Measurements from ENCODE around the gene CELSR1.
"Not testable (repeated sequence)": the region's sequence is repeated elsewhere in the genome, so short reads cannot be mapped to it uniquely, and the experiment has no call there.

The CELSR1 gene

DNA sequence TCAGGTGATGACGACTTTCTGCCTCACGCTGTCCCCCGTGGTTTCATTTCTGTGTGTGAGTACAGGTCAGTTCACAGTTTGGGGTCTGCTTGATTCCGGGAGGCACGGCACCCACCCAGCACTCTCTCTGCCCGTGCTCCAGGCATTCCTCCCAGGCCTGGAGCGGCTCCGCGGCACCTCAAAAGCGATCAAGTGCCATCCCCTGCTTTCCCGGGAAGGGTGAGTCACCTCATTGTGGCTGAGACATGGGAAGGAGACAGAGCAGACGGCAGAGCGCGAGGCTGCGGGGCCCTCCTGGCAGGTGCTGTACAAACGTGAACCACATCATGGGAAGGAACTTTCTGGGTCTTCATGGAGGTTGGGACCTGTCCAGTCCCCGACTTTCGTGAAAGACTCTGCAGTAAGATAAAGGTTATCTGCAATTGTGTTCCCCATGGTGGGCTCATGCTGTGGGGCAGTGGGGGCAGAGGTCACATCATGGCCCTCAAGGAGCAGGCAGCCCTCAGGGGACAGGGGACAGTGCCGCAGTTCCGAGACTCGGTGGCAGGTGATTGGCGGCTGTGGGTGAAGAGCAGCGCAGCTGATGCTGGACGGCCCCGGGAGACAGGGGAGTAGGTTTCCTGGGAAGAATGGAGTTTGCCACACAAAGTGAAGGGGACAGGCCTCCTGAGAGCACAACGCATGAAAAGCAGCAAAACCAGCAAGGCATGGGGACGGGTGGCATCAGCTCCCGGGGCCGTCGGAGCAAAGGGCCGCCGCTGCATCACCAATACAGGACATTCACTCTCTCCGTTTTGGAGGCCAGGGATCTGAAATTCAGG lies 65.3 kb downstream of the CELSR1 start:
- no peak overlapping the region for H3K27ac ChIP-seq
- TF ChIP-seq, protein P1, sequence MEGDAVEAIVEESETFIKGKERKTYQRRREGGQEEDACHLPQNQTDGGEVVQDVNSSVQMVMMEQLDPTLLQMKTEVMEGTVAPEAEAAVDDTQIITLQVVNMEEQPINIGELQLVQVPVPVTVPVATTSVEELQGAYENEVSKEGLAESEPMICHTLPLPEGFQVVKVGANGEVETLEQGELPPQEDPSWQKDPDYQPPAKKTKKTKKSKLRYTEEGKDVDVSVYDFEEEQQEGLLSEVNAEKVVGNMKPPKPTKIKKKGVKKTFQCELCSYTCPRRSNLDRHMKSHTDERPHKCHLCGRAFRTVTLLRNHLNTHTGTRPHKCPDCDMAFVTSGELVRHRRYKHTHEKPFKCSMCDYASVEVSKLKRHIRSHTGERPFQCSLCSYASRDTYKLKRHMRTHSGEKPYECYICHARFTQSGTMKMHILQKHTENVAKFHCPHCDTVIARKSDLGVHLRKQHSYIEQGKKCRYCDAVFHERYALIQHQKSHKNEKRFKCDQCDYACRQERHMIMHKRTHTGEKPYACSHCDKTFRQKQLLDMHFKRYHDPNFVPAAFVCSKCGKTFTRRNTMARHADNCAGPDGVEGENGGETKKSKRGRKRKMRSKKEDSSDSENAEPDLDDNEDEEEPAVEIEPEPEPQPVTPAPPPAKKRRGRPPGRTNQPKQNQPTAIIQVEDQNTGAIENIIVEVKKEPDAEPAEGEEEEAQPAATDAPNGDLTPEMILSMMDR (IDR thresholded peaks at IDR 0.05): no peak
- no peak for TF ChIP-seq ZFX (IDR thresholded peaks at IDR 0.05; ENCODE audit: borderline replicate concordance)

DNA sequence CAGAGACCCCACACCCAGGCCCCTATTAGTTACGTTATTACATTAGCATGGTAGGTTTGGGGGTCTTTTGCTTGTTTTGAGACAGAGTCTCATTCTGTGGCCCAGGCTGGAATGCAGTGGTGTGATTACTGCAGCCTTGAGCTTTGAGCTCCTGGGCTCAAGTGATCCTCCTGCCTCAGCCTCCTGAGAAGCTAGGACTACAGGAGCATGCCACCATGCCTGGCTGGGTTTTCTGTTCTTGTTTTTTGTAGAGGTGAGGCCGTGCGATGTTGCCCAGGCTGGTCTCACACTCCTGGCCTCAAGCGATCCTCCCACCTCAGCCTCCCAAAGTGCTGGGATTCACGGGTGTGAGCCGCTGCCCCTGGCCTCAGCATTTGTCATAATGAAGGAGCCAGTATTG lies 66.1 kb downstream of the CELSR1 start:
- not testable (repeated sequence) for H3K27ac ChIP-seq

DNA sequence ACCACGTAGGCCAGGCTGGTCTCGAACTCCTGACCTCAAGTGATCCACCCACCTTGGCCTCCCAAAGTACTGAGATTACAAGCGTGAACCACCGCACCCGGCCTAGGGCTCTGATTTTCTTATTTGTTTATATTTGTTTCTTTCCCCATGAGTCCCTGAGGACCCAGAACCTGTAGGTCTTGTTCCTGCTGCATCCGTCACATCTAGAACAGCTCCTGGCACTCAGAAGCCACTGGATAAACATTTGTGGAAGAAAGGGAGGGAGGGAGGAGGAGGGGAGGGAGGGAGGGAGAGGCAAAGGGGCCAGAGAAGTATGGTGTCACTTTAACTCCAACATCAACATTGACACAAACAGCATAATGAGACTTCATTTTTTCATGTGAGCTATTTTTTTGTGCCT lies 67.7 kb downstream of the CELSR1 start:
- TF ChIP-seq, protein P1 (IDR thresholded peaks at IDR 0.05): no peak
- TF ChIP-seq ZFX (IDR thresholded peaks at IDR 0.05; ENCODE audit: borderline replicate concordance): no peak
- no peak overlapping the region for H3K27ac ChIP-seq

DNA sequence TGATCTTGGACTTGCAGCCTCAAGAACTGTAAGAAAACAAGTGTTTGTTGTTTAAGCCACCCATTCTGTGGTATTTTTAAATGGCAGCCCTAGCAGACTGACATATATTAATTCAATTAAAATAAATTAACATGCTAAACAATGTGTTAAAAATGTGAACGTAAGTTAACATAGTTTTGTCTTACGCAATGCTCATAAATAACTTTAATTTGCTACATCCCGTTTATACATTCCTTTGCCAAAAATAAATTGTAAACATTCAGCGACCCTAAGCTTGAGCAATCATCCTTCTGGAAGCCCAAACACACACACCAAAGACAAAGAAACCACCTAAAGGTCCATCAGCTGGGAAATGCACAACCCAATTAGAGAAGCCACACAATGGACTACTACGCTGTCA lies 70.4 kb downstream of the CELSR1 start:
- TF ChIP-seq, protein P1 (IDR thresholded peaks at IDR 0.05): no peak
- no peak for TF ChIP-seq ZFX (IDR thresholded peaks at IDR 0.05; ENCODE audit: borderline replicate concordance)
- no peak overlapping the region for H3K27ac ChIP-seq

DNA sequence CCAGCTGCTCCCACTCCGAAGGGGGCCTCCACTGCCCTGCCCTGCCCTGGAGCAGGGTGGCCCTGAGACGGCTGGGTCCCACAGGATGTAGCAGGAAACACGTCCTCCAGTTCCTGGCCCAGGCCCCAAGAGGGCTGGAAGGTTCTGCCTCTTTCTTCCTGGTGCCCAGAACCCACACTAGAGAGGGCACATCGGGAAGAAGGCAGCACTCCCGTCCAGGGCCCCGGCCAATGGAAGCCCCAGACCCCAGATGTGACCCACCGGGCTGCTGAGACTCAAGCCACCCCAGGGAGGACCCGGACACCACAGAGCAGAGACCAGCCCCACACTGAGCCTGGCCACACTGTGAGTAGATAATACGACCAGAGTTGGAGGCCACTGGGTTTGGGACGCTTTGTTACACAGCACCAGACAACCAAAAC lies 71.2 kb downstream of the CELSR1 start:
- H3K27ac ChIP-seq: no peak overlapping the region
- no peak for TF ChIP-seq ZFX (IDR thresholded peaks at IDR 0.05; ENCODE audit: borderline replicate concordance)
- TF ChIP-seq, protein P1 (IDR thresholded peaks at IDR 0.05): no peak

DNA sequence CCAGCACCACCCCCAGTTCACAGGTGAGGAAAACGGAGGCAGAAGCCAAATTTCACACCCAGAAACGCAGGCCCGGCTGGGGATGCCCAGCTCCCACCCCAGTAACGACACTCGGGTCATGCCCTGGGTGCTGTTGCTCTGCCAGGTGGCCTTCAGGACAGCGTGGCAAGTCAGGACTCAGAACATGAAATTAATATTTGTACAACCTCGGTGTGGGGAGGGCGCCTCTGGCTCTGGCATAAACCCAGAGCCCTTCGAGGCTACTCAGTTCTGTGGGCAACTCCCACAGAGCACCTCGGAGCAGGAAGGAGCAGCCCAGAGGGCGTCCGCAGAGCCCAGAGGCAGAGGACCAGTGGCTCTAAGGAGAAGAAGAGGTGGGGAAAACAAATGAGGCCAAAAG lies 71.6 kb downstream of the CELSR1 start:
- H3K27ac ChIP-seq: no peak overlapping the region
- no peak for TF ChIP-seq ZFX (IDR thresholded peaks at IDR 0.05; ENCODE audit: borderline replicate concordance)
- TF ChIP-seq, protein P1 (IDR thresholded peaks at IDR 0.05): no peak

DNA sequence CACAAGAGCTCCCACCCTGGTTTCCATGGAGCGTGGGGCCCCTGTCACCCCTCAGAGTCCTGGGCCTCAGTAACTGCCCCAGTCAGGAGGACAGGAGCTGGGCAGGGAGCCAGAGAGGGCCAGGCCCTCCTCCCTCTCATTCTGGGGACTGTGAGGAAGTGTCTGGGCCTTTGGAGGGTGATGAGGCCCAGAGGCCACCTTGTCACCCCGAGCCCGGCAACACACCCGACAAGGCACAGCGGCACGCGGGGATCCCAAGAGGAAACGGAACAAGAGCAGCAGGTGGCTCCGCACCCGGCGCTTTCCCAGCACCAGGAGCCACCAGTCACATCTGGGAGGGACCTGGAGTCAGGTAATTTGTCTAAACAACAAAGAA lies 72.1 kb downstream of the CELSR1 start:
- TF ChIP-seq ZFX (IDR thresholded peaks at IDR 0.05; ENCODE audit: borderline replicate concordance): no peak
- no peak overlapping the region for H3K27ac ChIP-seq

DNA sequence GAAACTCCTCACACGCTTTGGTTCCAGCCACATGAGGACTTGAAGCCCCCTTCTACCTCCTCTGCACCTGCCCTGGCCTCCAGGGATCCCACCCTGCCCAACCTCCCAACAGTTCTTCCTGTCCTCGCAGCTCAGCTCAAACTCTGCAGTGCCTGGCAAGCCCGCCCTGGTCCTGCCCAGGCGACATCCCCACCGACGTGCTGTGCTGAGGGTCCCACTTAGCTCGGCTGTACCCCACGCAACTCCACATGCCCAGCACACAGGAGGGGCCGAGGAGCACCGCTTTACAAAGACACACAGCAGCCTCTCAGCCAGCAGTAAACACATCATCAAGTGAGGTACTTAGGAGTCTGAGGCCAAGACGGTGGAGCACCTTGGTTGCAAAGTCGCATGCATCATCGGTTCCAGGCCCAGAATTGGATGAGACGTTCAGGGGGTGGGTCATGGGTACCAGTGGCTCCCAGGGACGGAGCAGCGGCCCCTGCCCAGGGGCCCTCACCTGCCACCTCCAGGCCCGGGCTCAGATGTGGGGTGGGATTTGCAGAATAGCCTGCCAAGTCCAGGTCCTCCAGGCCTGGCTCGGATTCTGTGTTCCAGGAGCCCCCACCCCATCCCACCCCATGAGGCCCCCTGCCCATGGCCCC lies 72.6 kb downstream of the CELSR1 start:
- TF ChIP-seq ZFX (IDR thresholded peaks at IDR 0.05; ENCODE audit: borderline replicate concordance): no peak
- TF ChIP-seq, protein P1 (IDR thresholded peaks at IDR 0.05): no peak
- no peak overlapping the region for H3K27ac ChIP-seq

Data from 22Rv1 (cell line).